ENCODE data around the gene LSP1. TPM values are rescaled to one million over a fixed set of nuclear protein-coding genes. Genes with fewer than 3 reads are reported as not detected.

The LSP1 gene
- total RNA-seq, 1 donor from 2014 or later = 301 TPM

DNA sequence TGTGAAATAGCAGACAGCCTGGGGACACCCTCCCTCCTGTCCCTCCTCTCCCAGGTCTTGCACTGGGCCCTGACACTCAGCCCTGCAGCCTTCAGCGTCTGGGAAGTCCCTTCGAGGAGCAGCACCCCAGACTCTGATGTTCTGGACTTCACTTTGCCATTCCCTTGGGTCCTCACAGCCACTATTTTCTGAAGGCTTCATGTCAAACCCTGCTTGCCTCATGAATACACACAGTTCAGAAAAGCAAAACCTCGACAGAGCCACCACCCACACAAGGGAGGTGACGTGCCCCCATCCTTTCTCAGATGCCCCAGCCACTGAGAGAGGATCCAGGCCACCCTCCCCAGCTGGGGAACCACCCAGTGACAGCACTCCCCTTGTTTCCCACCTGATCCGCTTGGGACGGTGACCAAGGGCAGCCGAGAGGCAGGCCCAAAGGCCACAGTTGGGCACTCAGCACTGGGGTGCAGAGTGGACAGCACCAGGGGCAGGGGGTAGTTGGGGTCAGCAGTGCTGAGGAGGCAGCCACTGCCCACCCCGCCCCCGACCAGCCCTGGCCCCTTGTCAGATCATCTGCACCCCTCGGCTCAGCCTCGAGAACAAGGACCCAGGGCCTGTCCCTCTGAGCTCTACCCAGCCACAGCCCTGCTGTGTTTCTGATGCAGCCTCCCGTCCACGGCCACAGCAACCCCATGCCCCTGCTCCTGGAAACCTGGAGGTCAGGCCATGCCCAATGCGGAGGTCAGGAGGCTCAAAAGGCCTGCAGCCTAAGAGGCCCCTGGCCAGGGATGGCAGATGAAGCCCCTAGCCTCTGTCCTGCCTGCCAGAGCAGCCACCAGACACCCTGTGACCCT is 63.5 kb downstream of the LSP1 start:
- H3K4me3 Mint-ChIP-seq = no peak overlapping the region
- H3K9me3 Mint-ChIP-seq = no peaks in the 10 kb centered on the region
- DNase-seq = no peak
- no peaks in the 10 kb centered on the region for H3K36me3 Mint-ChIP-seq (ENCODE audit: low read depth)
- ChIA-PET CTCF (interaction anchor here (0.8 to 1.7 kb wide), 2 partner anchors 34 to 84 kb away, joined by 3 to 9 read pairs; no protein-coding TSS in a partner anchor), POLR2A (interaction anchor here (0.7 to 2.0 kb wide), 5 partner anchors 25 to 77 kb away, joined by 3 to 13 read pairs (median 5); partner anchors contain the start of gene PRR33)
- no peak overlapping the region for H3K27ac Mint-ChIP-seq
- peaks cover 13% of the 10 kb centered on the region for H3K4me1 Mint-ChIP-seq
- TF ChIP-seq, protein P1, sequence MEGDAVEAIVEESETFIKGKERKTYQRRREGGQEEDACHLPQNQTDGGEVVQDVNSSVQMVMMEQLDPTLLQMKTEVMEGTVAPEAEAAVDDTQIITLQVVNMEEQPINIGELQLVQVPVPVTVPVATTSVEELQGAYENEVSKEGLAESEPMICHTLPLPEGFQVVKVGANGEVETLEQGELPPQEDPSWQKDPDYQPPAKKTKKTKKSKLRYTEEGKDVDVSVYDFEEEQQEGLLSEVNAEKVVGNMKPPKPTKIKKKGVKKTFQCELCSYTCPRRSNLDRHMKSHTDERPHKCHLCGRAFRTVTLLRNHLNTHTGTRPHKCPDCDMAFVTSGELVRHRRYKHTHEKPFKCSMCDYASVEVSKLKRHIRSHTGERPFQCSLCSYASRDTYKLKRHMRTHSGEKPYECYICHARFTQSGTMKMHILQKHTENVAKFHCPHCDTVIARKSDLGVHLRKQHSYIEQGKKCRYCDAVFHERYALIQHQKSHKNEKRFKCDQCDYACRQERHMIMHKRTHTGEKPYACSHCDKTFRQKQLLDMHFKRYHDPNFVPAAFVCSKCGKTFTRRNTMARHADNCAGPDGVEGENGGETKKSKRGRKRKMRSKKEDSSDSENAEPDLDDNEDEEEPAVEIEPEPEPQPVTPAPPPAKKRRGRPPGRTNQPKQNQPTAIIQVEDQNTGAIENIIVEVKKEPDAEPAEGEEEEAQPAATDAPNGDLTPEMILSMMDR (IDR thresholded peaks at IDR 0.05) = no peak
- peak; percentile 58 for ATAC-seq (ENCODE audit: low read depth)
- H3K27me3 Mint-ChIP-seq = peaks cover 16% of the 10 kb centered on the region
- intact Hi-C loops (cut with micrococcal nuclease) = loop anchor here (5.0 kb wide), 2 partner anchors 34 to 64 kb away; partner anchors contain the start of gene LSP1

GRCh38 chr11:1916986-1917522 is 64.2 kb downstream of the LSP1 start:
- ChIA-PET POLR2A (interaction anchor here (0.7 to 2.0 kb wide), 7 partner anchors 25 to 78 kb away, joined by 3 to 13 read pairs (median 5); partner anchors contain the start of gene PRR33), CTCF (interaction anchor here (0.8 to 1.7 kb wide), 4 partner anchors 25 to 84 kb away, joined by 3 to 9 read pairs (median 4); partner anchors contain the start of gene PRR33)
- Mint-ChIP-seq H3K4me1 (peaks cover 13% of the 10 kb centered on the region), H3K9me3 (no peaks in the 10 kb centered on the region), H3K27ac (no peak overlapping the region), H3K36me3 (ENCODE audit: low read depth) (no peaks in the 10 kb centered on the region), H3K4me3 (no peak overlapping the region), H3K27me3 (peaks cover 18% of the 10 kb centered on the region)
- peak; percentile 14 for ATAC-seq (ENCODE audit: low read depth)
- intact Hi-C loops (cut with micrococcal nuclease) = loop anchor here (5.0 kb wide), 2 partner anchors 35 to 65 kb away; partner anchors contain the start of gene LSP1
- no peak for DNase-seq
- TF ChIP-seq, protein P1 (IDR thresholded peaks at IDR 0.05) = no peak

- Mint-ChIP-seq H3K4me1 (peaks cover 8% of the 10 kb centered on the region), H3K9me3 (no peaks in the 10 kb centered on the region), H3K27me3 (peaks cover 20% of the 10 kb centered on the region), H3K4me3 (no peak overlapping the region), H3K27ac (no peak overlapping the region), H3K36me3 (ENCODE audit: low read depth) (no peaks in the 10 kb centered on the region)
- DNase-seq = no peak
- TF ChIP-seq, protein P1 (IDR thresholded peaks at IDR 0.05) = no peak
- ChIA-PET CTCF (interaction anchor here (0.8 to 1.7 kb wide), 3 partner anchors 26 to 67 kb away, joined by 3 to 9 read pairs (median 5); partner anchors contain the start of gene PRR33), POLR2A (interaction anchor here (0.7 to 2.0 kb wide), 7 partner anchors 25 to 78 kb away, joined by 3 to 13 read pairs (median 5); partner anchors contain the start of gene PRR33)
- peak; percentile 40 for ATAC-seq (ENCODE audit: low read depth)
- intact Hi-C loops (cut with micrococcal nuclease) = loop anchor here (1.0 to 5.0 kb wide), 3 partner anchors 35 to 80 kb away; partner anchors contain the start of gene LSP1
Measured at GRCh38 chr11:1917523-1918435, 64.9 kb downstream of the LSP1 start.

DNA sequence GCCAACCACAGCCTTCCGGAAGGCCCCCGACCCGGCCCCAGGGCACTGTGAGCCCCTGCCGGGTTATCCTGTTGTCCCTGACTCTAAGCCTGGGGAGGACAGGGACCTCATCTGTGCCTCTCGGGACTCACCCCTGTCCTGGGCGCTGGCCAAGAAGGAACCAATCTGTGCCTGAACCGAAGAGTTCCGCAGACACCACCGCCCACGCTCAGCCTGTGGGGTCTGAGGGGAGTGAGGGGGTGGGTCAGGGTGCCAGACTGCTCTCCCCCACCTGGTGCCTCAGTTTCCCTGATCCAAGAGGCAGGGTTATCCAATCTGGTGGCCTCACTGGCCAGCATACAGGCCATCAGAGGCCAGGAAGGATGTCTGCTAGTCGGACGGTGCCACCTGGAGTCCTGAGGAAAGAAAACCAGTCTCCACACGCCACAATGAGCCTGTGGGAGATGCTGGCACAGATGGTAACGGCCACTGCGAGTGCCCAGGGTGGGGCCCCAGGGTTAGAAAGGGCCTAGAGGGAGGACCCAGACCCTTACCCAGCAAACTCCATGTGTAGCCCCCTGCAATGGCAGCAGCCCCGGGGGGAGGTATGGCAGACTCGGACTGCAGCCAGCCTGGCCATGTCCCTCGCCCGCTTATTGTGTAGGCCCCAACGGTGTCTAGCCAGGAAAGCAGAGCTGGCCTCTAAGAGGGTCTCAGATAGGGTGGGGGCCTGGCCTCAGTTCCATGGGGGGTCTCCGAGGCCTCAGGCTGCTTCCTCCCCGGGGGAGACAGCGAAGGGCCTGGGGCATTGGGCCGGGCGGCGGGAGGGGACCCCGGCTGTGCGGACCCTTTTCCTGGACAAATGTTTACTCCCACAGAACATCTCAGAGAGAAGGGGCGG is 65.8 kb downstream of the LSP1 start:
- TF ChIP-seq, protein P1 (IDR thresholded peaks at IDR 0.05) = no peak
- ChIA-PET POLR2A (interaction anchor here (1.5 kb wide), 1 partner anchor 68 kb away, joined by 5 read pairs; no protein-coding TSS in a partner anchor), CTCF (interaction anchor here (1.6 kb wide), 1 partner anchor 68 kb away, joined by 5 read pairs; no protein-coding TSS in a partner anchor)
- ATAC-seq (ENCODE audit: low read depth) (no peak), DNase-seq (no peak)
- H3K4me3 Mint-ChIP-seq = no peak overlapping the region
- peaks cover 22% of the 10 kb centered on the region for H3K27me3 Mint-ChIP-seq
- no peaks in the 10 kb centered on the region for H3K36me3 Mint-ChIP-seq (ENCODE audit: low read depth)
- peaks cover 7% of the 10 kb centered on the region for H3K4me1 Mint-ChIP-seq
- H3K27ac Mint-ChIP-seq = no peak overlapping the region
- intact Hi-C loops (cut with micrococcal nuclease) = loop anchor here (1.0 to 5.0 kb wide), 3 partner anchors 36 to 81 kb away; partner anchors contain the start of gene LSP1
- no peaks in the 10 kb centered on the region for H3K9me3 Mint-ChIP-seq

All from activated B cell treated with CpG ODN at 0.5 μM for 24 hours (primary cell).